Small intestine (tissue), 7 donors: ENCODE data around the gene APOL3. TPM values are rescaled to one million over a fixed set of nuclear protein-coding genes. Genes with fewer than 3 reads are reported as not detected.
A peak's percentile ranks its signal among the peaks of the same experiment; 100 is the strongest.
"Not testable (repeated sequence)": the region's sequence is repeated elsewhere in the genome, so short reads cannot be mapped to it uniquely, and the experiment has no call there.

Experiments used
- DNase-seq, 2 donors: peaks; one replicate each; pipeline versions ENCODE4 v3.0.0 to v3.0.0-alpha.2; 2013
- FAIRE-seq: peaks from 2 replicates; lab custom pipeline; 2012; peaks lifted over from hg19 to GRCh38; lab: Jason Lieb, UNC
- H3K27ac ChIP-seq, 3 donors: one replicate each; pipeline ENCODE4 v1.5.1; 2013; ENCODE audit warnings: low read length in 2 of 3, mild to moderate bottlenecking in 2 of 3, control low read depth in 1 of 3, inconsistent platforms in 1 of 3, low read depth in 1 of 3, moderate library complexity in 1 of 3
- H3K27me3 ChIP-seq, 3 donors: one replicate each; pipeline ENCODE4 v1.6.1; 2013; ENCODE audit warnings: low read length in 3 of 3, inconsistent platforms in 1 of 3; ENCODE audit not compliant: control insufficient read depth in 3 of 3, insufficient read depth in 3 of 3
- H3K36me3 ChIP-seq, 3 donors: one replicate each; pipeline ENCODE4 v1.6.1; 2013; ENCODE audit warnings: low read length in 3 of 3, inconsistent platforms in 1 of 3, low read depth in 1 of 3, mild to moderate bottlenecking in 1 of 3, moderate library complexity in 1 of 3; ENCODE audit not compliant: control insufficient read depth in 3 of 3, insufficient read depth in 2 of 3
- H3K4me1 ChIP-seq, 3 donors: one replicate each; pipeline ENCODE4 v1.6.1; 2013; ENCODE audit warnings: low read length in 2 of 3, inconsistent platforms in 1 of 3, low read depth in 1 of 3, mild to moderate bottlenecking in 1 of 3, moderate library complexity in 1 of 3; ENCODE audit not compliant: control insufficient read depth in 3 of 3, insufficient read depth in 2 of 3
- H3K4me3 ChIP-seq, 3 donors: one replicate each; pipeline ENCODE4 v1.5.1; 2013; ENCODE audit warnings: low read length in 3 of 3, control low read depth in 1 of 3, inconsistent platforms in 1 of 3, low read depth in 1 of 3, mild to moderate bottlenecking in 1 of 3, moderate library complexity in 1 of 3
- H3K9me3 ChIP-seq, 2 donors: one replicate each; pipeline ENCODE4 v1.6.1; 2013; ENCODE audit warnings: low read depth in 1 of 2, low read length in 1 of 2; ENCODE audit not compliant: control insufficient read depth in 2 of 2, insufficient read depth in 1 of 2
- WGBS, 3 donors: extraction: QIAGEN DNeasy Blood & Tissue Kit; methylation state at CpG; one replicate each; pipeline ENCODE4 v1.1.7; 2013; 5-methylcytosine and 5-hydroxymethylcytosine counted together
- polyA plus RNA-seq, 4 donors: library from polyadenylated mRNA; stranded (reverse) in 3 of 4; unstranded in 1 of 4; fragments of 200-250 nt in 3 of 4; fragments of 120-200 nt in 1 of 4; gene quantifications; one replicate each; pipeline versions ENCODE4 v1.2.1 to v1.2.3, GENCODE V29; 2013
- donor health status: healthy with polysubstance abuse.
- donor health status: control.
- donor health status: control.
- donor health status: Bipolar disorder and iron deficiency.
- donor health status: healthy.

APOL3 gene
- polyA plus RNA-seq, 4 donors = 9.3 to 44.7 (median 18.0) TPM

DNA sequence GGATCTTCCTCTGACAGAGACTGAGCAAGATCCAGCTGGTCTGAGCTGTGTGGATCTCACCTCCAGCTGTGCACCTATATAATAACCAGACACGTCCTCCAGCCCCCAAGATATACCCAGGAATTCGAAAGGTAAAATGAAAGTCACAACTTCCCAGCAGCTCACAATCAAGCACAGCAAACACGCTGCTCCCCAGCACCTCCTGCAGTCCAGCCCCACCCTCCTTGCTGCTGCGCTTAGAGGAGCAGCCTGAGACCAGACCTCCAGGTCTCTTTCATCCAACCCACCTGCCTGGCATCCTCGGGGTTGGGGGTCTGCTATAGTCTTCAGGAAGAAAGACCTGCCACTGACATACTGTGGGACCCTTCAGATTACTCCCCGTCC is 44.1 kb upstream of the APOL3 start:
- peaks cover 0 to 10% of the 10 kb centered on the region in 2 donors for H3K9me3 ChIP-seq
- H3K4me1 ChIP-seq = peaks cover 0 to 34% (median 0%) of the 10 kb centered on the region in 3 donors
- H3K36me3 ChIP-seq = no peaks in the 10 kb centered on the region
- DNase-seq = peak; percentile 56 to 76
- peak overlapping the region; percentile 24 to 74 (median 63) for H3K27ac ChIP-seq
- H3K27me3 ChIP-seq = no peaks in the 10 kb centered on the region
- H3K4me3 ChIP-seq = peak overlapping the region in 2 of 3 donors; percentile 2 to 17
- 14 to 46% (median 26%) methylated on average over 6 of the region's 6 CpGs for WGBS, 3 donors
- FAIRE-seq = no peak

DNA sequence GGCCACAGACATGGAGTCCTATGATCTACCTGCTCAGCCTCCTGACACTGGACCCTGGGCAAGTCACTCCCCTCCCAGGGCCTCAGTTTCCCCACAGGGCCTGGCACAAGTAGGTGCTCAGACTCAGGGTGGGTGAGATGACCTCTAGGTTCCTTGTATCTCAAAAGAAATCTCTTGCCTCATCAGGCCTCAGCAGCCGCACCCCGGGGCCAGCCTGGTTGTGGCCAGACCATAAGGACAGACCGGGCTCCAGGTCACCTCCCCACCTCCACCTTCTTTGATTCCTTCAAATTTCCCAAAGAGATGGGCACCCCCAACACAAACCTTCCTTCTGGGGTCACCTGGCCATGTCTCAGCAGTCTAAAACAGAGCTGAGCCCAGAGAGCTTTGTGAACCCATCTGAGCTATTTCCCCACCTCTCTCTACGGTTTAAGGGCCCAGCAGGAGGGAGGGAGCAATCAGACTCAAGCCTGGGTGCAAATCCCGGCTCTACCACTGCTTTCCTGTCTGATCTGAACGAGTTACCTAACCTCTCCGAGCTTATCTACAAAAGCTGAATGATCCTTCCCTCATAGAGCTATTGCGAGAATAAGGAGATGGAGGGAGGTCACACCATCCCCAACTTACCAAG is 43.6 kb upstream of the APOL3 start:
- FAIRE-seq (no peak), DNase-seq (no peak)
- H3K4me3 ChIP-seq = peak overlapping the region in 2 of 3 donors; percentile 2 to 17
- H3K4me1 ChIP-seq = peaks cover 0 to 34% (median 1%) of the 10 kb centered on the region in 3 donors
- peaks cover 0 to 2% (median 0%) of the 10 kb centered on the region in 3 donors for H3K36me3 ChIP-seq
- H3K9me3 ChIP-seq = peaks cover 0 to 7% of the 10 kb centered on the region in 2 donors
- H3K27me3 ChIP-seq = no peaks in the 10 kb centered on the region
- peak overlapping the region; percentile 24 to 74 (median 63) for H3K27ac ChIP-seq
- 21 to 55% (median 46%) methylated on average over 8 of the region's 8 CpGs for WGBS, 3 donors

DNA sequence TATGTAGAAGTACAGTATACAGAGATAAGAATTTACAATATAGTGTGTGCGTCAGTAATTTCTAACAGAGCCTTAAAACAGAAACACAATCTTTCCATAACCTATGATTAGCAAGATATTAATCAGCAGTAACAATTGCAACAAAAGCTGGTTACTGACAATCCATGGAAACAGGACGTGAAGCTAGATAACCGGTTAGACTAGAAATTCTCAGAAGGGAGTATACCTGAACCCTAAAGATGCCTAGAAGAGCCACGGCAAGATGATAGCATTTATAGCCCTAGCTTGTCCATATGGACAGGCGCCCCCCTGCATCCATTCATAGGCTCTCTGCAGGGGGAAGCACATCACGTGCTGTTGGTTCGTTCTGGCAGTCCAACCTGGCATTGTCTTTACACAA is 42.9 kb upstream of the APOL3 start:
- not testable (repeated sequence) for H3K36me3 ChIP-seq, H3K9me3 ChIP-seq, FAIRE-seq, H3K4me3 ChIP-seq, H3K27me3 ChIP-seq
- Histone ChIP-seq H3K4me1 (peaks cover 0 to 30% (median 2%) of the 10 kb centered on the region in 3 donors), H3K27ac (peak overlapping the region in 1 of 3 donors; percentile 74)
- peak; percentile 55 to 62 for DNase-seq
- 18 to 68% (median 42%) methylated on average over 7 of the region's 7 CpGs for WGBS, 3 donors

DNA sequence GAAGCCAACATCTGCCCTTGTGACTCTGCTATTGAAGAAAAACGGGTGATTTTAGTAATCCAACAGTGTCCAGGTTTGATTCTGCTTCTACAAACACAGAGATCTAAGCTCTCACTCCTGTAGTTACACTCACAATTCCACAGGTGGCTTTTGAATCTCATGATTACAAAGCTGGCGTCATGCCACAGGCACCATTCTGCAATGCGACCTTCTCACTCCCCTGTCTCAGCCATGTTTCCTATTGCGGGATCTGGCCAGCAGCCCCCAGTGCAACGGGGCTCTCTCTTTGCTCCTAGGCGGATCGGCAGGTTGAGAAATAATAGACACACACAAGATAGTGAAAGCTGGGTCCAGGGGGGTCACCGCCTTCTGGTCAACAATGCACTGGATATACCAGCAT is 42.4 kb upstream of the APOL3 start:
- H3K9me3 ChIP-seq, H3K27me3 ChIP-seq, FAIRE-seq: not testable (repeated sequence)
- H3K4me1 ChIP-seq = peaks cover 0 to 30% (median 2%) of the 10 kb centered on the region in 3 donors
- WGBS, 3 donors = 22 to 45% (median 27%) methylated on average over 8 of the region's 8 CpGs
- DNase-seq = peak; percentile 72 to 79
- peaks cover 0 to 10% (median 0%) of the 10 kb centered on the region in 3 donors for H3K36me3 ChIP-seq
- peak overlapping the region in 2 of 3 donors; percentile 44 to 53 for H3K27ac ChIP-seq
- H3K4me3 ChIP-seq = peak overlapping the region in 2 of 3 donors; percentile 13 to 16

DNA sequence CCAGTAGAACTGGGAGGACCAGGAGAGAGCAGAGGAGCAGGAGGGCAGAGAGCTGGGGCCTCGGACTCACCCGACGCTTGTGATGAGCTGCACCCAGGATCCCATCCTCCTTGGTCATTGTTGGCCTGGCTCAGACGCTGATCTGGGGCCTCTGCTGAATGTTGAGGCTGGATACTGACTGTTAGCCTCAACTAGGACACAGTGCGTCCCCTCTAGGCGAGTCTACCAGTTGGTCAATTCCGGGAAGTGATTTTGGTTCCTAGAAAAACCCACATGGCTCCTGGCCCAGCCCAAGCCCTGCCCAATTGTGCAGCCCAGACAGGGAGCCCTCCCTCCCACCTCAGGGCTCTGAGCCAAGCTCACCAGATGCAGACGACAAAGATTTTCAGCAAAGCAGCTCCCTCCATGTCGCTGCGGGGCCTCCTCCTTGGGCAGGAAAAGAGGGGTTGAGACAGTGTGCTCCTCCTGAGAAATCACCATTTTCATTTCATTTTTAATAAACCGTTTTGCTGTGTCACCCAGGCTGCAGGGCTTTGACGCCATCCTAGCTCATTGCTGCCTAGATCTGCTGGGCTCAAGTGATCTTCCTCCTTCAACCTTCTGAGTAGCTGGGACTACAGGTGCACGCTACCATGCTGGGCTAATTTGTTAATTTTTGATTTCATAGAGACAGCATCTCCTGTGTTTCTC is 41.2 kb upstream of the APOL3 start, which contains the start of gene APOL4:
Gene APOL4, minus strand, starts transcription at position 180 of the 690 bp plus-strand sequence. Its CDS starts 75 bp downstream, at position 105.
- FAIRE-seq (no peak), DNase-seq (peak in 1 of 2 donors; percentile 55)
- 35 to 64% (median 60%) methylated on average over 13 of the region's 13 CpGs for WGBS, 3 donors
- peaks cover 0 to 40% (median 4%) of the 10 kb centered on the region in 3 donors for H3K4me1 ChIP-seq
- H3K36me3 ChIP-seq = peaks cover 0 to 10% (median 0%) of the 10 kb centered on the region in 3 donors
- no peaks in the 10 kb centered on the region for H3K9me3 ChIP-seq
- H3K27ac ChIP-seq = peak within 1 kb of the TSS in 2 of 3 donors; percentile 46 to 88
- no peaks in the 10 kb centered on the region for H3K27me3 ChIP-seq
- H3K4me3 ChIP-seq = peak within 1 kb of the TSS in 1 of 3 donors; percentile 11

DNA sequence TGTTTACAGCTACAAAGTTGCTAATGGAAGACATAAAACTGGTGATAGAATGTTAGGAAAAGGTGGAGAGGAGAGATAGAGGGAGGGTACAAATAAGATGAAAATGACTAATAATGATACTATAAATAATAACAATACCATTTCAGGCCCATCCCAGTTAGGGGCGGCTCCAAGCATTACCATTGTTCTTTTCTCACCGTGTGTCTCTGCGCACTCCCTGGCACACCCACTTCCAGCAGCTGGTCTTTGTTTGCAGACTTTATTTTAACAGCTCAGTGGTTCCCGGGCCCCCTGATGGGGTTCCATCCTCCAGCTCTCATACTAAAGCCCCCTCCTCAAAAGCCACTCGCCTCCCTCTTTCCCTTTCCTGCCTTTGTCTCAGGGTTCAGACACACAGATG is 40.5 kb upstream of the APOL3 start:
- DNase-seq, H3K27me3 ChIP-seq, H3K9me3 ChIP-seq: not testable (repeated sequence)
- peak; percentile 77 for FAIRE-seq
- H3K36me3 ChIP-seq = peaks cover 0 to 10% (median 0%) of the 10 kb centered on the region in 3 donors
- peak overlapping the region in 1 of 3 donors; percentile 11 for H3K4me3 ChIP-seq
- 69 to 75% (median 75%) methylated on average over 1 of the region's 5 CpGs for WGBS, 3 donors
- peaks cover 0 to 46% (median 6%) of the 10 kb centered on the region in 3 donors for H3K4me1 ChIP-seq
- H3K27ac ChIP-seq = peak overlapping the region in 2 of 3 donors; percentile 46 to 88

DNA sequence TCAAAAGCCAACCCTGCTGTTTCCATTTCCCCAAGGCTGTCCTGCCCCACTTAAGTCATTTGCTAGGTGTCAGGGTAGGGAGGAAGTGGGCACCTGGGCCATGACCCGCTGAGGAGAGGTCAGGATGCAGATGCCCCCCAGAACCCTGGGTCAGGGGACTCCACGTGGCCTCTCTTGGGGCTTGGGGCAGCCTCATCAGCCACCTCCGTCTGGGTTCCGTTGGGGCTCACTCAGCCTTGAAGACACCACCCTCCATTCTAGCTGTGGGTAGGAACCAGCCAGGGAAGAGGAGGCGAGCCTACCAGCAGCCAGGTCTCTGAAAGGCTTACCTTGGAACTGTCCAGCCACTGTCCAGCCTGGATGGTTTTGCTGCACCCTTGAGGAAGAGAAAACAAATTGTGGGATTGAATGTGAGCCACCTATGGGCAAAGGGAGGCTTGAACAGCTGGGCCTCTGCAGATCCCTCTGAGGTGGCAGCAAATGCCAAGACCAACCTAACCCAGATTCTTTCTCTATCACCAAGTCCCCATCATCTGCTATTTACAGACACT is 38.5 kb upstream of the APOL3 start:
- H3K4me1 ChIP-seq = peaks cover 0 to 36% (median 6%) of the 10 kb centered on the region in 3 donors
- H3K36me3 ChIP-seq = peaks cover 0 to 13% (median 0%) of the 10 kb centered on the region in 3 donors
- DNase-seq (no peak), FAIRE-seq (no peak)
- peak overlapping the region in 1 of 3 donors; percentile 38 for H3K27ac ChIP-seq
- no peaks in the 10 kb centered on the region for H3K27me3 ChIP-seq
- WGBS, 3 donors = 66 to 91% (median 80%) methylated on average over 5 of the region's 5 CpGs
- no peaks in the 10 kb centered on the region for H3K9me3 ChIP-seq
- H3K4me3 ChIP-seq = no peak overlapping the region

DNA sequence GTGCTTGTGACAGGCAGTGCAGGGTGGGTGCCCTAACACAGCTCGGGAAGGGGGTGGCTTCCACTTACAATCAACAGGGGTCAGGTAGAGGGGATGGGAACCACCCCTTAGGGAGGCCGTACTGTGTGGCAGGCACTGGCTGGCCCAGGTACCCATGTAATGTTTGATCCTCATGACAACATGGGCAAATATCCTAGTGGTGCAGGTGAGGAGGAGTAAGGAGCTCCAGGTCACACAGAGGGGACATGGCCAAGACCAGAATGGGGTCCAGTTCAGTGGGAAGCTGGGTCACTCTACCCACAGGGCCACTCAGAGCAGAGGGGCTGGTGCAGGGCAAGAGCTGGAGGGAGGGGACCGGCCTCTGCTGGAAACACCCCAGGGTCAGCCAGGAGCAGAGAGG is 38.0 kb upstream of the APOL3 start:
- DNase-seq (no peak), FAIRE-seq (no peak)
- Histone ChIP-seq H3K4me1 (peaks cover 0 to 30% (median 6%) of the 10 kb centered on the region in 3 donors), H3K4me3 (no peak overlapping the region), H3K9me3 (no peaks in the 10 kb centered on the region), H3K36me3 (peaks cover 0 to 13% (median 0%) of the 10 kb centered on the region in 3 donors), H3K27ac (peak overlapping the region in 1 of 3 donors; percentile 28), H3K27me3 (no peaks in the 10 kb centered on the region)
- WGBS, 3 donors = 92 to 98% (median 97%) methylated on average over 3 of the region's 3 CpGs
